HCT116 (cell line): ENCODE data around the gene INPP5D. TPM values are rescaled to one million over a fixed set of nuclear protein-coding genes. Genes with fewer than 3 reads are reported as not detected.

Source experiments
- ATAC-seq: fragments of 200-7000 bp; cut with Tn5 transposase; 2 replicates; pipeline ENCODE4 v1.9.1; 2020; ENCODE audit warnings: mild to moderate bottlenecking, moderate library complexity
- BruUV-seq: library from RNA; stranded (reverse); fragments of 400-500 nt; replicated peaks from 2 replicates; lab custom pipeline; 2021; lab: Mats Ljungman, UMichigan
- CTCF ChIA-PET: fragments of 300-600 bp; sonication (Branson Sonifier 250); formaldehyde crosslinking; loops from one replicate; lab custom pipeline; 2021; ENCODE audit warnings: antibody characterized with exemption; lab: Charles Lee
- POLR2A ChIA-PET: fragments of 300-600, 350-600 bp; sonication (Branson Sonifier 250); formaldehyde crosslinking; loops from one replicate; lab custom pipeline; 2021; ENCODE audit warnings: antibody characterized with exemption; lab: Charles Lee
- RAD21 ChIA-PET, 2 experiments: fragments of 300-600 bp; sonication (Branson Sonifier 250); formaldehyde crosslinking; loops; one replicate each; lab custom pipeline; 2023; ENCODE audit warnings: low total read pairs in 2 of 2; ENCODE audit not compliant: uncharacterized antibody in 2 of 2, unreplicated experiment in 2 of 2, low non-redundant PET in 1 of 2; lab: Charles Lee
- DNase-seq: peaks from one replicate; pipeline ENCODE4 v3.0.0-alpha.2; 2010; ENCODE audit warnings: low read depth, low spot score
- H2AFZ ChIP-seq: fragments of 200-600 bp; shearing (Covaris generic), sonication (generic); 2 replicates; pipeline ENCODE4 v1.6.1; 2017; ENCODE audit warnings: low read depth, mixed run types, mixed read lengths, antibody characterized with exemption, low read length; ENCODE audit not compliant: poor library complexity, severe bottlenecking
- H3K27ac ChIP-seq: 2 replicates; pipeline ENCODE4 v1.5.1; 2012; ENCODE audit warnings: low read depth, low read length
- H3K27me3 ChIP-seq: fragments of 200-600 bp; sonication (generic); 2 replicates; pipeline ENCODE4 v1.6.1; 2016; ENCODE audit warnings: mixed run types, low read length, mixed read lengths; ENCODE audit not compliant: insufficient read depth
- H3K36me3 ChIP-seq, 2 experiments: fragments of 200-500 bp in 1 of 2; fragments of 200-600 bp in 1 of 2; sonication (Bioruptor generic) in 1 of 2; sonication (generic) in 1 of 2; 2 replicates each; pipeline versions ENCODE4 v1.5.1 to v1.6.1; 2014 to 2016; ENCODE audit warnings: low read length in 2 of 2, inconsistent platforms in 1 of 2, mixed read lengths in 1 of 2, mixed run types in 1 of 2; ENCODE audit not compliant: insufficient read depth in 2 of 2, control insufficient read depth in 1 of 2
- H3K4me1 ChIP-seq, 2 experiments: fragments of 200-600 bp in 1 of 2; sonication (generic) in 1 of 2; 2 replicates each; pipeline versions ENCODE4 v1.5.1 to v1.6.1; 2012 to 2017; ENCODE audit warnings: low read length in 2 of 2, inconsistent platforms in 1 of 2, mild to moderate bottlenecking in 1 of 2, mixed read lengths in 1 of 2, mixed run types in 1 of 2, moderate library complexity in 1 of 2; ENCODE audit not compliant: insufficient read depth in 2 of 2, control insufficient read depth in 1 of 2
- H3K4me2 ChIP-seq: fragments of 200-600 bp; sonication (generic); 2 replicates; pipeline ENCODE4 v1.6.1; 2017; ENCODE audit warnings: mixed run types, low read length, mixed read lengths
- H3K4me3 ChIP-seq, 2 experiments: fragments of 200-600 bp in 1 of 2; sonication (generic) in 1 of 2; replicated peaks in 1 of 2; 2 replicates each; pipeline ENCODE4 v1.5.1; 2011 to 2016; ENCODE audit warnings: low read length in 2 of 2, control low read depth in 1 of 2, low read depth in 1 of 2, mild to moderate bottlenecking in 1 of 2, mixed read lengths in 1 of 2, mixed run types in 1 of 2
- H3K79me2 ChIP-seq: fragments of 200-600 bp; sonication (generic); 2 replicates; pipeline ENCODE4 v1.6.1; 2017; ENCODE audit warnings: mild to moderate bottlenecking, mixed run types, low read length, moderate library complexity, mixed read lengths; ENCODE audit not compliant: insufficient read depth
- H3K9ac ChIP-seq: fragments of 200-600 bp; sonication (generic); 2 replicates; pipeline ENCODE4 v1.6.1; 2016; ENCODE audit warnings: low read length, mixed read lengths
- H3K9me2 ChIP-seq: fragments of 200-600 bp; sonication (generic), shearing (Covaris generic); 2 replicates; pipeline ENCODE4 v1.6.1; 2017; ENCODE audit warnings: mixed run types, mild to moderate bottlenecking, moderate library complexity; ENCODE audit not compliant: insufficient read depth
- H3K9me3 ChIP-seq, 2 experiments: fragments of 200-500 bp in 1 of 2; fragments of 200-600 bp in 1 of 2; sonication (Bioruptor generic) in 1 of 2; sonication (generic) in 1 of 2; 2 replicates each; pipeline ENCODE4 v1.6.1; 2014 to 2017; ENCODE audit warnings: low read length in 2 of 2, mixed read lengths in 2 of 2, inconsistent platforms in 1 of 2, low read depth in 1 of 2, mild to moderate bottlenecking in 1 of 2, mixed run types in 1 of 2, moderate library complexity in 1 of 2; ENCODE audit not compliant: control insufficient read depth in 1 of 2, insufficient read depth in 1 of 2
- H4K20me1 ChIP-seq: fragments of 200-600 bp; sonication (generic), shearing (Covaris generic); 2 replicates; pipeline ENCODE4 v1.6.1; 2017; ENCODE audit warnings: mixed run types, mild to moderate bottlenecking, moderate library complexity; ENCODE audit not compliant: insufficient read depth
- ATF3 ChIP-seq: IDR thresholded peaks from 2 replicates; pipeline ENCODE4 v1.6.1; 2012
- CTCF ChIP-seq, 3 experiments: fragments of 200-600 bp in 1 of 3; sonication (generic) in 1 of 3; IDR thresholded peaks in 2 of 3; conservative IDR thresholded peaks in 1 of 3; 2 replicates each; pipeline ENCODE4 v1.5.1; 2012 to 2017; ENCODE audit warnings: low read depth in 2 of 3, low read length in 2 of 3, antibody characterized with exemption in 1 of 3, borderline replicate concordance in 1 of 3, control low read depth in 1 of 3, mild to moderate bottlenecking in 1 of 3, mixed read lengths in 1 of 3, mixed run types in 1 of 3, moderate library complexity in 1 of 3; ENCODE audit not compliant: insufficient read depth in 1 of 3
- EGR1 ChIP-seq: IDR thresholded peaks from 2 replicates; pipeline ENCODE4 v1.6.1; 2012; ENCODE audit warnings: low read depth
- ELF1 ChIP-seq: IDR thresholded peaks from 2 replicates; pipeline ENCODE4 v1.6.1; 2012; ENCODE audit warnings: low read depth, borderline replicate concordance
- MAX ChIP-seq: IDR thresholded peaks from 2 replicates; pipeline ENCODE4 v1.6.1; 2012
- RAD21 ChIP-seq: IDR thresholded peaks from 2 replicates; pipeline ENCODE4 v1.6.1; 2012; ENCODE audit warnings: low read depth, mild to moderate bottlenecking
- ZFX ChIP-seq: fragments of 450-650 bp; IDR thresholded peaks from 2 replicates; pipeline ENCODE4 v1.6.1; 2017
- intact Hi-C: fragments of 100-400 bp; cut with micrococcal nuclease; formaldehyde crosslinking; loops from 2 replicates; pipeline ENCODE4 v1.10.0; 2022
- total RNA-seq: library from RNA; stranded (reverse); gene quantifications from one replicate; pipeline ENCODE4 v1.2.1, GENCODE V29; 2021; ENCODE audit not compliant: unreplicated experiment
- TF ChIP-seq, protein P1 (sequence below): IDR thresholded peaks from 2 replicates; pipeline ENCODE4 v1.6.1; 2011; ENCODE audit warnings: mild to moderate bottlenecking, low read length, moderate library complexity; ENCODE audit not compliant: insufficient replicate concordance; ENCODE audit errors: extremely low read depth

The INPP5D gene
- total RNA-seq, 1 experiment from 2014 or later, result 1.8 TPM

DNA sequence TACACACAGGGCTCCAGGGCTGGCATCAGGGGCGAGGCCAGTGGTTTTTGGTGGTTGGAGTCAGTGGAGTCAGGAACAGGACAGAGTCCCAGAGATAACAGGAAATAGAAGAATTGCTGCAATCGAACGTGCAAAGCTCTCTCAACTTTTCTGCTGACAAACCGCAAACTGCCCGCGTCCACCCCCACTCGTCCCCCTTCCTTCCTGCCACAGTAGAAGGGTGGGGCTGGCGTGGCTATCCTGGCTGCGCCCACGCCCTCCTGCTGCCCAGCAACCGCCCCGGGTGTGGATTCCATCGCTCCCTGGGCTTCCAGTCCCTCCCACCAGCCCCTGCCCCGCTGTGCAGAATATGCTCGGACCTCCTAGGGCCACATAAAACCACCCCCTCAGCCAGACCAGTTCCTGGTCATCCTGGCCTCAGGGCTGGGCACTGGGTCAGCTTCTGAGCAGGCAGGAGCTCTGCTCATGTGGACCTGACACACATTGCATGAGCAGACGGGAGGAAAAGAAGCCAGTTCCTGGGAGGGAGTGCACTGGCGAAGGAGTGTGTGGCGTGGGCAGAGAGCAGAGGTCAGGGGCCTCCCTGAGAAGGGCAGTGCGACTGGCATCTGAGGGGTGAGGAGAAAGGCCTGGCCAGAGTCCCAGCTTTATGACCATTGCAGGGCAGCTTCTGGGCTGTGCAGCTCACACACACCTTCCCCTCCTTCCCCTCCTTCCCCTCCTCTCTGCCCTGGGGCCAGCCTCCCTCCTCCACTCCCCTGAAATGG is 105.9 kb downstream of the INPP5D start (continued):
- TF ChIP-seq, protein P1, sequence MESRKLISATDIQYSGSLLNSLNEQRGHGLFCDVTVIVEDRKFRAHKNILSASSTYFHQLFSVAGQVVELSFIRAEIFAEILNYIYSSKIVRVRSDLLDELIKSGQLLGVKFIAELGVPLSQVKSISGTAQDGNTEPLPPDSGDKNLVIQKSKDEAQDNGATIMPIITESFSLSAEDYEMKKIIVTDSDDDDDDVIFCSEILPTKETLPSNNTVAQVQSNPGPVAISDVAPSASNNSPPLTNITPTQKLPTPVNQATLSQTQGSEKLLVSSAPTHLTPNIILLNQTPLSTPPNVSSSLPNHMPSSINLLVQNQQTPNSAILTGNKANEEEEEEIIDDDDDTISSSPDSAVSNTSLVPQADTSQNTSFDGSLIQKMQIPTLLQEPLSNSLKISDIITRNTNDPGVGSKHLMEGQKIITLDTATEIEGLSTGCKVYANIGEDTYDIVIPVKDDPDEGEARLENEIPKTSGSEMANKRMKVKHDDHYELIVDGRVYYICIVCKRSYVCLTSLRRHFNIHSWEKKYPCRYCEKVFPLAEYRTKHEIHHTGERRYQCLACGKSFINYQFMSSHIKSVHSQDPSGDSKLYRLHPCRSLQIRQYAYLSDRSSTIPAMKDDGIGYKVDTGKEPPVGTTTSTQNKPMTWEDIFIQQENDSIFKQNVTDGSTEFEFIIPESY, result no peak
- no peak for TF ChIP-seq RAD21

DNA sequence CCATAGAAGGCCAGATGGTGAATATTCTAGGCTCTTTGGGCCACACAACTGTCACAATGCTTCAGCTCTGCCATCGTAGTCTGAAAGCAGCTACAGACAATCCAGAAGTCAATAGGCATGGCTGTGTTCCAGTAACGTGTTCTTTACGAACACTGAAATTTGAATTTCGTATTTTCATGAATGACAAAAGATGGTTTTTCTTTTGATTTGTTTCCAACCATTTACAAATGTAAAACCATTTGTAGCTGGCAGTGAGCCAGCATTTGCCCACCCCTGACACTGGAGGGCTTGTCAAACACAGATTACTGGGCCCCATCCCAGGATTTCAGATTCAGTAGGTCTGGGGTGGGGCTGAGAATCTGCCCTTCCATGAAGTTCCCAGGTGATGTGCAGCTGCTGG is 108.3 kb downstream of the INPP5D start:
- TF ChIP-seq ZFX (no peak), EGR1 (no peak), CTCF (IDR thresholded peaks at IDR 0.05 in 2 of 3, conservative IDR thresholded peaks at IDR 0.05 in 1 of 3; ENCODE audit: borderline replicate concordance in 1 of 3, insufficient read depth in 1 of 3, low read depth in 2 of 3, low read length in 2 of 3) (no peak), ELF1 (no peak), ATF3 (no peak), MAX (no peak)
- Histone ChIP-seq H3K4me3 (no peak overlapping the region), H3K27me3 (no peaks in the 10 kb centered on the region), H4K20me1 (no peaks in the 10 kb centered on the region), H3K9me2 (no peaks in the 10 kb centered on the region), H3K4me2 (no peak overlapping the region), H3K27ac (no peak overlapping the region), H3K79me2 (no peaks in the 10 kb centered on the region), H3K9me3 (no peaks in the 10 kb centered on the region), H3K36me3 (no peaks in the 10 kb centered on the region), H3K4me1 (peaks cover 6 to 18% of the 10 kb centered on the region in 2 experiments; a peak in 3 of 4 replicates), H2AFZ (no peak overlapping the region), H3K9ac (no peak overlapping the region)
- ChIA-PET RAD21 (no interaction called here), CTCF (no interaction called here), POLR2A (no interaction called here)
- DNase-seq (no peak), ATAC-seq (no peak)
- intact Hi-C loops, result no loop called here
- BruUV-seq, result no TSS peak
